H9 (cell line): ENCODE data around the gene TSFM. TPM values are rescaled to one million over a fixed set of nuclear protein-coding genes. Genes with fewer than 3 reads are reported as not detected.

Experiments used
- DNase-seq: peaks from one replicate; pipeline ENCODE4 v3.0.0-alpha.2; 2017
- H2AFZ ChIP-seq: one replicate; pipeline ENCODE4 v1.6.1; 2013; ENCODE audit warnings: mild to moderate bottlenecking, low read length, control low read depth, moderate library complexity
- H2AK5ac ChIP-seq: 2 replicates; pipeline ENCODE4 v1.6.1; 2013; ENCODE audit warnings: low read length, control low read depth, mixed read lengths; ENCODE audit not compliant: insufficient read length
- H2BK120ac ChIP-seq: one replicate; pipeline ENCODE4 v1.6.1; 2013; ENCODE audit warnings: low read depth, mild to moderate bottlenecking, low read length, control low read depth, inconsistent platforms; ENCODE audit not compliant: poor library complexity, severe bottlenecking
- H2BK12ac ChIP-seq: 2 replicates; pipeline ENCODE4 v1.6.1; 2013; ENCODE audit warnings: low read length, control low read depth, mixed read lengths, low read depth; ENCODE audit not compliant: insufficient read length
- H2BK15ac ChIP-seq: 2 replicates; pipeline ENCODE4 v1.6.1; 2013; ENCODE audit warnings: low read depth, low read length, control low read depth
- H2BK20ac ChIP-seq: one replicate; pipeline ENCODE4 v1.6.1; 2013; ENCODE audit warnings: low read depth, mild to moderate bottlenecking, low read length, control low read depth, inconsistent platforms; ENCODE audit not compliant: poor library complexity, severe bottlenecking
- H2BK5ac ChIP-seq: 2 replicates; pipeline ENCODE4 v1.6.1; 2013; ENCODE audit warnings: low read length, control low read depth, mixed read lengths; ENCODE audit not compliant: insufficient read length
- H3K14ac ChIP-seq: 2 replicates; pipeline ENCODE4 v1.6.1; 2013; ENCODE audit warnings: low read length, control low read depth; ENCODE audit not compliant: insufficient read depth
- H3K18ac ChIP-seq: 2 replicates; pipeline ENCODE4 v1.6.1; 2013; ENCODE audit warnings: low read depth, mild to moderate bottlenecking, mixed read lengths, low read length, control low read depth; ENCODE audit not compliant: insufficient read length
- H3K23ac ChIP-seq: 2 replicates; pipeline ENCODE4 v1.6.1; 2013; ENCODE audit warnings: low read length, control low read depth, mixed read lengths, low read depth; ENCODE audit not compliant: insufficient read length
- H3K23me2 ChIP-seq: 2 replicates; pipeline ENCODE4 v1.6.1; 2013; ENCODE audit warnings: low read depth, mild to moderate bottlenecking, mixed read lengths, low read length, control low read depth; ENCODE audit not compliant: insufficient read length, poor library complexity, severe bottlenecking
- H3K27ac ChIP-seq: 2 replicates; pipeline ENCODE4 v1.5.1; 2013; ENCODE audit warnings: low read length, control low read depth, mixed read lengths, low read depth; ENCODE audit not compliant: insufficient read length
- H3K27me3 ChIP-seq: 2 replicates; pipeline ENCODE4 v1.6.1; 2013; ENCODE audit warnings: low read length, control low read depth, inconsistent platforms; ENCODE audit not compliant: insufficient read depth
- H3K4ac ChIP-seq: 2 replicates; pipeline ENCODE4 v1.6.1; 2013; ENCODE audit warnings: low read depth, mild to moderate bottlenecking, control low read depth, inconsistent platforms, low read length, moderate library complexity
- H3K4me1 ChIP-seq: 2 replicates; pipeline ENCODE4 v1.6.1; 2013; ENCODE audit warnings: low read length, control low read depth, inconsistent platforms; ENCODE audit not compliant: insufficient read depth
- H3K4me2 ChIP-seq: 2 replicates; pipeline ENCODE4 v1.6.1; 2013; ENCODE audit warnings: low read length, control low read depth, mixed read lengths; ENCODE audit not compliant: insufficient read length, insufficient read depth
- H3K56ac ChIP-seq: 2 replicates; pipeline ENCODE4 v1.6.1; 2013; ENCODE audit warnings: low read depth, mild to moderate bottlenecking, mixed read lengths, low read length, control low read depth; ENCODE audit not compliant: insufficient read length
- H3K79me1 ChIP-seq: 2 replicates; pipeline ENCODE4 v1.6.1; 2013; ENCODE audit warnings: low read depth, mild to moderate bottlenecking, moderate library complexity, low read length, control low read depth, inconsistent platforms; ENCODE audit not compliant: insufficient read depth, poor library complexity, severe bottlenecking
- H3K79me2 ChIP-seq: 2 replicates; pipeline ENCODE4 v1.6.1; 2013; ENCODE audit warnings: low read length, control low read depth, inconsistent platforms; ENCODE audit not compliant: insufficient read depth
- H3K9ac ChIP-seq: 2 replicates; pipeline ENCODE4 v1.6.1; 2013; ENCODE audit warnings: low read length, control low read depth, mixed read lengths; ENCODE audit not compliant: insufficient read length; ENCODE audit errors: extremely low read depth
- H3K9me3 ChIP-seq: one replicate; pipeline ENCODE4 v1.6.1; 2013; ENCODE audit warnings: low read depth, low read length, inconsistent platforms; ENCODE audit not compliant: control insufficient read depth
- H3T11ph ChIP-seq: one replicate; pipeline ENCODE4 v1.6.1; 2013; ENCODE audit warnings: mild to moderate bottlenecking, low read length, control low read depth, inconsistent platforms
- H4K20me1 ChIP-seq: one replicate; pipeline ENCODE4 v1.6.1; 2013; ENCODE audit not compliant: control insufficient read depth, insufficient read length, insufficient read depth
- H4K5ac ChIP-seq: 2 replicates; pipeline ENCODE4 v1.6.1; 2013; ENCODE audit warnings: low read depth, mild to moderate bottlenecking, mixed read lengths, low read length, control low read depth; ENCODE audit not compliant: insufficient read length
- H4K8ac ChIP-seq: replicated peaks from 2 replicates; pipeline ENCODE4 v1.6.1; 2013; ENCODE audit warnings: low read length, control low read depth, mixed read lengths, low read depth; ENCODE audit not compliant: insufficient read length
- H4K91ac ChIP-seq: 2 replicates; pipeline ENCODE4 v1.6.1; 2013; ENCODE audit warnings: low read depth, mild to moderate bottlenecking, moderate library complexity, mixed read lengths, low read length, control low read depth; ENCODE audit not compliant: insufficient read length
- H3K27ac Mint-ChIP-seq, 3 experiments: 2 replicates in 2 of 3; 3 replicates in 1 of 3; pipeline ENCODE4 v1.8.0; 2020 to 2021; ENCODE audit warnings: mixed read lengths in 3 of 3, mild to moderate bottlenecking in 1 of 3, moderate library complexity in 1 of 3
- H3K27me3 Mint-ChIP-seq: 2 replicates; pipeline ENCODE4 v1.8.0; 2021; ENCODE audit warnings: low read depth, mild to moderate bottlenecking, moderate library complexity, mixed read lengths
- H3K36me3 Mint-ChIP-seq, 3 experiments: 2 replicates in 2 of 3; 3 replicates in 1 of 3; pipeline ENCODE4 v1.8.0; 2020 to 2021; ENCODE audit warnings: low read depth in 3 of 3, mixed read lengths in 3 of 3; ENCODE audit not compliant: insufficient read depth in 1 of 3
- H3K4me1 Mint-ChIP-seq, 2 experiments: 2 replicates each; pipeline ENCODE4 v1.8.0; 2020; ENCODE audit warnings: mixed read lengths in 2 of 2
- H3K4me3 Mint-ChIP-seq, 2 experiments: 2 replicates in 1 of 2; 3 replicates in 1 of 2; pipeline ENCODE4 v1.8.0; 2020 to 2021; ENCODE audit warnings: mild to moderate bottlenecking in 2 of 2, mixed read lengths in 2 of 2, moderate library complexity in 1 of 2
- H3K9me3 Mint-ChIP-seq, 2 experiments: 2 replicates in 1 of 2; 3 replicates in 1 of 2; pipeline ENCODE4 v1.8.0; 2020; ENCODE audit warnings: mild to moderate bottlenecking in 2 of 2, mixed read lengths in 2 of 2, moderate library complexity in 1 of 2
- CTCF ChIP-seq: fragments of 200-600 bp; sonication (generic); conservative IDR thresholded peaks from 3 replicates; pipeline ENCODE4 v1.8.0; 2021; ENCODE audit warnings: antibody characterized with exemption, mild to moderate bottlenecking
- WGBS: extraction: QIAGEN DNeasy Blood & Tissue Kit; methylation state at CpG from one replicate; pipeline ENCODE4 v1.1.7; 2013; ENCODE audit warnings: missing lambda C conversion rate, low lambda C conversion rate, mixed read lengths; ENCODE audit not compliant: insufficient read length; ENCODE audit errors: extremely low coverage; 5-methylcytosine and 5-hydroxymethylcytosine counted together
- total RNA-seq: library from RNA; stranded (reverse); gene quantifications from 2 replicates; pipeline ENCODE4 v1.2.1, GENCODE V29; 2021

Gene TSFM
- total RNA-seq, 1 experiment from 2014 or later = 50.2 TPM

- Mint-ChIP-seq H3K9me3 (no peaks in the 10 kb centered on the region), H3K4me3 (no peak overlapping the region; a peak in 2 of 5 replicates), H3K4me1 (peaks cover 22 to 24% of the 10 kb centered on the region in 2 experiments), H3K36me3 (peaks cover 9 to 32% (median 28%) of the 10 kb centered on the region in 3 experiments; a peak in 6 of 7 replicates), H3K27ac (no peak overlapping the region; a peak in 2 of 7 replicates), H3K27me3 (peaks cover 46% of the 10 kb centered on the region)
- Histone ChIP-seq H3K79me2 (no peaks in the 10 kb centered on the region), H4K5ac (no peak overlapping the region), H3K9me3 (no peaks in the 10 kb centered on the region), H3T11ph (no peak overlapping the region), H3K4ac (no peak overlapping the region), H4K20me1 (no peaks in the 10 kb centered on the region), H3K14ac (no peak overlapping the region), H3K27me3 (peaks cover 25% of the 10 kb centered on the region), H3K4me2 (no peak overlapping the region), H3K23ac (no peak overlapping the region), H2AFZ (no peak overlapping the region), H2BK12ac (no peak overlapping the region), H2BK15ac (no peak overlapping the region), H3K4me1 (peaks cover 2% of the 10 kb centered on the region; the same call in 1 of the 2 replicates), H2BK120ac (no peak overlapping the region), H3K18ac (no peak overlapping the region), H3K79me1 (no peaks in the 10 kb centered on the region), H3K9ac (no peak overlapping the region), H3K27ac (no peak overlapping the region), H2AK5ac (no peak overlapping the region), H2BK5ac (no peak overlapping the region), H3K23me2 (peaks cover 7% of the 10 kb centered on the region), H4K91ac (no peak overlapping the region), H3K56ac (no peak overlapping the region), H2BK20ac (no peak overlapping the region), H4K8ac (no peak overlapping the region)
- no CpG with 5 or more reads among the region's 2 CpGs for WGBS
- DNase-seq = no peak
- TF ChIP-seq CTCF = no peak
Measured at GRCh38 chr12:57743769-57744168, 38.8 kb upstream of the TSFM start.
